HG02763 (cell line): ENCODE measurements around the gene SSUH2.
"Not testable (repeated sequence)": the region's sequence is repeated elsewhere in the genome, so short reads cannot be mapped to it uniquely, and the experiment has no call there.

Experiments
- ATAC-seq: cut with Tn5 transposase; IDR thresholded peaks from one replicate; pipeline ENCODE4 v1.9.1; 2021; ENCODE audit warnings: mild to moderate bottlenecking, moderate library complexity; ENCODE audit not compliant: unreplicated experiment

SSUH2 gene, protein sequence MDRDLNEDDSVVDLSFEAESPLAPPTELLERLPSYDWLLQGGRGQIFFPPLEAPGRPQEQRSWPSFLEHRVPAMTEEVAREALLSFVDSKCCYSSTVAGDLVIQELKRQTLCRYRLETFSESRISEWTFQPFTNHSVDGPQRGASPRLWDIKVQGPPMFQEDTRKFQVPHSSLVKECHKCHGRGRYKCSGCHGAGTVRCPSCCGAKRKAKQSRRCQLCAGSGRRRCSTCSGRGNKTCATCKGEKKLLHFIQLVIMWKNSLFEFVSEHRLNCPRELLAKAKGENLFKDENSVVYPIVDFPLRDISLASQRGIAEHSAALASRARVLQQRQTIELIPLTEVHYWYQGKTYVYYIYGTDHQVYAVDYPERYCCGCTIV

DNA sequence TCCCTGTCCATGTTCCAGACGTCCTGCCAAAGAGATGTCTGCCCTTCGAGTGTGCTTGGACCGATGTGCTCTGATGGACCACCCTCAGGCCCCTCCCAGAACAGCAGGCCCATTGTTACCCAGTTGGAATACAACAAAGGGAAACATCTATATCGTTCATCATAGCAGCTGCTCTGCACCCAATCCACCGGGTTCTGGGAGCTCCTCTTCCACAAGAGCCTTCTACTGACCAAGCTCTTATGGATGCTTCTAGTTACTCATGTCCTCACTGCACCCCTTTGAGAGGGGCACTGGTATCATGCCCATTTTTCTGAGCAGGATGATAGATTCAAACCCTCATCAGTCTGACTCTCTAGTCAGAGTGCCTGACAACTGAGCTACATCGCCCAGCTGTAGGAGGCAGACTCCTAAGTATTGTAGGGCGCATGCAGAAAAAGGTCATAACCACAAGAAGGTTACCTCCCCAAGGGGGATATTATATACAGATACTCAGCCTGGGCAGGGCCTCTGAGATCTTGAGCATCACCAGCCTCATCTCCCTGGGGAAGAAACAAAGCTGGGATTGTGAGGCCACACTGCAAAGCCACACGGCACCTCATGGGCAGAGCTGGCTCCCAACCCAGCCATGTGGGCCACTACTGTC, at the start of gene SSUH2:
Gene SSUH2 (minus strand): TSS at position 51 of the 643 bp plus-strand sequence. CDS start 40 bp downstream, at position 11.
- no peak for ATAC-seq

GRCh38 chr3:8691295-8691694, 46.7 kb upstream of the SSUH2 start:
- ATAC-seq = not testable (repeated sequence)

DNA sequence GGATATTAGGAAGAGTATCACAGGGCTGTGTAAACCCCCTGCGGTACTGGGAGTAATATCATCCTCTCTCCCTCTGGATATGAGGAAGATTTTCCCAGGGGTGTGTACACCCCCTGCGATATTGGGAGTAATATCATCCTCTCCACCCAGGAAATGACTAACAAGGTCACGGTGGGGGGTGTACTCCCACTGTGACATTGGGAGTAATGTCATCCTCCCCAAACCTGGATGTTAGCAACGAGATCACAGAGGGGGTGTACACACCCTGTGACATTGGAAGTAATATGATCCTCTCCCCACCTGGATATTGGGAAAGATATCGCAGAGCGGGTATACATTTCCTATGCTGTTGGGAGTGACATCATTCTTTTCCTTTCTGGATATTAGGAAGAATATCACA, 40.4 kb upstream of the SSUH2 start:
- ATAC-seq = not testable (repeated sequence)

DNA sequence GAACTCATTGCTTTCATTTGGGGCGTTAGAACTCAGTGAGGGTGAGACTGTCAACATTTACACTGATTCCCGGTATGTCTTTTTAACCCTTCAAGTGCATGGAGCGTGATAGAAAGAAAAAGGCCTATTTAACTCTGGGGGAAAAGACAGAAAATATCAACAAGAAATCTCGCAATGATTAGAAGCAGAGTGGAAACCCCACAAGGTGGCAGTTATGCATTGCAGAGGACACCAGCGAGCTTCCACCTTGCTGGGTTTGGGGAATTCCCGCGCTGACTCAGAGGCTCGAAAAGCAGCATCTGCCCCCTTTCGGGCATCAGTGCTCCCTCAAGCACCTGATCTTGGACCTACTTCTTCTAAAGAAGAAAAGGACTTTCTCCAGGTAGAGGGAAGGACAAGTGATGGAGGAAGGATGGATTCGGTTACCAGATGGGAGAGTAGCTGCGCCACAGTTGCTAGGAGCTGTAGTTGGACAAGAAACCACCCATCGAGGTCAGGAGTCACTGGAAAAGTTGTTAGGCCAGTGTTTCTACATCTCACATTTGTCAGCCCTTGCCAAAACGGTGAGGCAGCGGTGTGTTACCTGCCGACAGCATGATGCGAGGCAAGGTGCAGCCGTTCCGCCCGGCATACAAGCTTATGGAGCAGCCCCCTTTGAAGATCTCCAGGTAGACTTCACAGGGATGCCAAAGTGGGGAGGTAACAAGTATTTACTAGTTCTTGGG, 38.4 kb upstream of the SSUH2 start:
- ATAC-seq = not testable (repeated sequence)

DNA sequence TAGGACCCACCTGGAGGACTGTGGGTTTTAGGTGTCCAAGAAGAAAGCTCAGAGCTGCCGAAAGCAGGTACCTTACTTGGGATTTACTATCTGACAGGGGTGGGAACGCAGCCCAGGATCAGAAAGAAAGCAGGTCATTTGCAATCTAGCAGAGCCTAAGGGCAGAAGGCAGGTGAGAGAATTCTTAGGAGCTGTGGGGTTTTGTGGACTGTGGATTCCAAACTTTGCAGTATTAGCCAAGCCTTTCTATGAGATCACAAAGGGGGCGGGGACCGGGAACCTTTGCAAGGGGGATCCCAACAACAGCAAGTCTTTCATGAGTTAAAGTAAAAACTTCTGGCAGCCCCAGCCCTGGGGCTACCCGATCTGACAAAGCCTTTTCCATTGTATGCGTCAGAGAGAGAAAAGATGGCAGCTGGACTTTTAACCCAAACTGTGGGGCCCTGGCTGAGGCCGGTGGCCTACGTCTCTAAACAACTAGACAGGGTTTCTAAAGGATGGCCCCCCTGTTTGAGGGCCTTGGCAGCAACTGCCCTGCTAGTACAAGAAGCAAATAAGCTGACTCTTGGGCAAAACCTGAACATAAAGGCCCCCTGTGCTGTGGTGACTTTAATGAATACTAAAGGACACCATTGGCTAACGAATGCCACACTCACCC, 37.4 kb upstream of the SSUH2 start:
- ATAC-seq = not testable (repeated sequence)

- ATAC-seq = no peak
Observed at GRCh38 chr3:8681349-8681748, 36.8 kb upstream of the SSUH2 start.

GRCh38 chr3:8679817-8680553, 35.4 kb upstream of the SSUH2 start:
- ATAC-seq = not testable (repeated sequence)

GRCh38 chr3:8678751-8679150, 34.2 kb upstream of the SSUH2 start:
- ATAC-seq = no peak

DNA sequence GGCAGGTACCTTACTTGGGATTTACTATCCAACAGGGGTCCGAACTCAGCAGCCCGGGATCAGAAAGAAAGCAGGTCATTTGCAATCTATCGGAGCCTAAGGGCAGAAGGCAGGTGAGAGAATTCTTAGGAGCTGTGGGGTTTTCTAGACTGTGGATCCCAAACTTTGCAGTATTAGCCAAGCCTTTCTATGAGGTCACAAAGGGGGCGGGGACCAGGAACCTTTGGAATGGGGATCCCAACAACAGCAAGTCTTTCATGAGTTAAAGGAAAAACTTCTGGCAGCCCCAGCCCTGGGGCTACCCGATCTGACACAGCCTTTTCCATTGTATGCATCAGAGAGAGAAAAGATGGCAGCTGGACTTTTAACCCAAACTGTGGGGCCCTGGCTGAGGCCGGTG, 32.7 kb upstream of the SSUH2 start:
- ATAC-seq = not testable (repeated sequence)

- ATAC-seq = not testable (repeated sequence)
Observed at GRCh38 chr3:8675591-8675990, 31.0 kb upstream of the SSUH2 start.

DNA sequence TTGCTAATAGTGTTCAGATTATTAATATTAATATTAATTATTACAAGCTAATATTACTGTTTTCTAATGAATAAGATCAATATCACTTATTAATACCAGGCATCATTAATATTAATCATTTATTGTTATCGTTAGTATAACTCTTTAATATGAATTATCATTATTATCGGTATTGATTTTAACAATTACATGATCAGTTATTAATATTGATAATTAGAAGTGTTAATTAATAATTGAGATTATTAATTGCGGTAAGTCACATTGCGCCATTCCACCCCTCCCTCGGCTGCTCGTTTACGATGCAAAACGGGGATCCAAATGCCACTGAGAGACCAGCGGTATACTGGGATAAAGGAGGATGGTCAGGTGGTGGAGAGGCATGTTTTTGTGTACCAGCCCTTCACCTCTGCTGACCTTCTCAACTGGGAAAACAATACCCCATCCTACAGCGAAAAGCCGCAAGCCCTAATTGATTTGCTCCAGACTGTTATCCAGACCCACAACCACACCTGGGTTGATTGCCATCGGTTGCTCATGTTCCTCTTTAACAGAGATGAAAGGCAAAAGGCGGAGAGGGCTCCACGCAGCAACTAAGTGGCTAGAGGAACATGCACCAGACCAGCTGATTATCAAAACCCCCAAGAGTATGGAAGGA, 28.6 kb upstream of the SSUH2 start:
- no peak for ATAC-seq

DNA sequence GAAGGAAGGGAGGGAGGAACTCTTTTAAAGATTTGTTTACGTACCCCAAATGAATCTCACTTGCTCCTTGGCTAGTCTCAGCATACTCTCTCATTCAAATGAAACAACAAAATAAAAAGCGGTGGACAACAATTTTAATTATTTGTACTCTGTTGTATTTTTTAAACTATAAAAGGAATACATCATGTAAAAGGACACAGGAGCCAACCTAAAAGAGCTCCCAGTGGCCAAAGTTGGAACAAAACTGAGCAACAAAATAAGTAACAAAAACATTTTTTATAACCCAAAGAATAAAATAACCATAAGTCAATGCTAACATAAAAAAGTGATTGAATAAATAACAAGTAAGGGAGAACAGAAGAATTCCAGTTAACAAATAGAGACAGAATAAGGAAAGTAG, 24.4 kb upstream of the SSUH2 start:
- ATAC-seq = no peak

DNA sequence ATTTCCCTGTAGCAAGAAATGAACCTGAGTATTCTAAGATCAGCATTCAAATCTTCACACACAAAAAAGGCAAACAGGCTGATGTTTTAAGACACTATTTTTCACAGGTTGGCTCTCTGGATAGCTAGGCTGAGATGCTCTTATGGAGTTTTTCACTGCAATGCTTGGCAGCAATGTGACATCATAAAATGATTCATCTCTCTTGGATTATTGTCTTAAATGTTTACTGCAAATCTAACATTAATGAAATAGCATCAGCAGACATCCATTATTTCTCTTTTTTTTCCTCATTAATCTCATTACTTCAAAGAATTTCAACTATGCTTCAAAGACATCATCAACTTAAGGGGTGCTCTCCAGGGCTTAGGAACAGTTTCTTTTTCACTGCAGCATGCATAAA, 23.6 kb upstream of the SSUH2 start:
- ATAC-seq = no peak

- ATAC-seq = no peak
Observed at GRCh38 chr3:8667463-8668091, 23.0 kb upstream of the SSUH2 start.

DNA sequence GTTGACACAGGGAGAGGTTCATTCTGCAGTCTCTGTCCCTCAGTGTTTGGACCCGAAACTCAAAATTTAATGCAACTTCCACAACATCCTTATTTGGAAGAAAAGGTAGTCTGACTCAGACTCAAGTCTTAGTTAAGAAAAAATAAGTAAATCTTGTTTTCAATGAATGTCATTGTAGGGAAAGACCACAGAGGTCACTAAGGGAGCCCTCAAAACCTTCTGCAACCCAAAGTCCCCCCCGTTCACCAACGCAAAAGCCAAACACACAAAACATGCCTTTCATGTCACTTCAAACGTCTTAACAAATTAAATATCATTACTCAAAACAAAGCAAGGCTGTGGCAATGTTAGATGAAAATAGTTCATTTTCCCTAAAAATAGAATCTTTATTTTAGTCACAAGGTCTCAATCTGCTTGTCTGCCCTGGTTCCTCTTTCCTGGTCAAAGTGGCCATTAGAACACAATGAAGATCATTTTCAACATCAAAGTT, 20.9 kb upstream of the SSUH2 start:
- peak; percentile 53 for ATAC-seq

DNA sequence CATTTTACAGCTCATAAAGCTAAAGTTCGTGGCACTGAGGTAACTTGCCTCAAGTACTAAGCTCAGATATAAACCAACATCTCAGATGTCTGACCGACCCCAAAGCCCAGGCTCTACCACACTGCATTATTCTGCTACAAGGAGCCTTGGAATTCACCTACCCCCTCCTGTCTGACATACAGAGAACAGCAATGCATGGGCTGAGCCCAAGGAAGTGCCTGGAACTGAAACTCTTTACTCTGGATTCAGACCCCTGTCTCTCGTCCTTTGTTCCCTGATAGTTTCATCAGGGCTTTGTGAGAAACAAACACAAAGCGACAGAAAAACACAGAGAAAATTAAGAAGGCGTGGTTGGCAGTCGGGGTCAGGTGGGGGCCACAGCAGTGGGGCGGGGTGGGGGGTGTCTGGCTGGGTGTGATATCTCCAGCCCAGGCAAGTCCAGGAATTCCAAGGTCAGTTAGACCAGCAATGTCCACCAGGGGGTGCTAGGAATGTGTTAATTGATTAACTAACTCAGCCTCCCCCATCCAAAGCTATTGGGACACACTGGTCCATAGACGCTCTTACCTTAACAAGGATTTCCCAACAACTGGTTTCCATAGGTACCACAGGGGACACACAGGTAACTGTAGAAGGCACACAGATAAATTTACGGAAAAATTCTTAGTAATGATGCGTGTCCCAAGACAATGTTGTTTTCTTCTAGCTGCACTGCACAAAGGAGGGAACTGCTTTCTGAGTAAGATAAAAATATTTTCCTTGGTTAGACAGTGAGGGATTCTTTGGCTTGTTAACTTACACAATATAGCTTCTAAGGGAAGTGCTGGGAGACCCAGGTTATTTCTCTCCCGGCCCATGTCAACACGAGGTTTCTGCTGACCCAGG, 18.8 kb upstream of the SSUH2 start:
- peak; percentile 40 for ATAC-seq

- no peak for ATAC-seq
Observed at GRCh38 chr3:8662594-8662993, 18.0 kb upstream of the SSUH2 start.
